Measurements from ENCODE around the gene RGS1. TPM values are rescaled to one million over a fixed set of nuclear protein-coding genes. Genes with fewer than 3 reads are reported as not detected.

The RGS1 gene
- total and polyA plus RNA-seq, 3 donors from 2014 or later: 3.9 to 69.5 (median 17.2) TPM

GRCh38 chr1:192580351-192580962, 4.9 kb downstream of the RGS1 start:
- Histone ChIP-seq H3K4me3 (no peak overlapping the region), H3K4me1 (no peaks in the 10 kb centered on the region), H3K9me3 (no peaks in the 10 kb centered on the region), H3K36me3 (ENCODE audit: low read depth, missing control alignments) (no peaks in the 10 kb centered on the region), H3K27me3 (no peaks in the 10 kb centered on the region), H3K27ac (no peak overlapping the region)
- TF ChIP-seq POLR2A (IDR thresholded peaks at IDR 0.05) (no peak), CTCF (IDR thresholded peaks at IDR 0.05) (no peak)
- WGBS, 2 donors: 67 to 91% methylated on average over 3 of the region's 3 CpGs
- intact Hi-C loops (cut with DNase I; ENCODE audit: low total_unique reads): no loop called here
- DNase-seq: no peak

GRCh38 chr1:192581131-192581927, 5.8 kb downstream of the RGS1 start:
- TF ChIP-seq POLR2A (IDR thresholded peaks at IDR 0.05) (no peak), CTCF (IDR thresholded peaks at IDR 0.05) (no peak)
- H3K27ac ChIP-seq: no peak overlapping the region
- DNase-seq: no peak
- H3K27me3 ChIP-seq: no peaks in the 10 kb centered on the region
- intact Hi-C loops (cut with DNase I; ENCODE audit: low total_unique reads): no loop called here
- no peaks in the 10 kb centered on the region for H3K36me3 ChIP-seq (ENCODE audit: low read depth, missing control alignments)
- H3K4me1 ChIP-seq: no peaks in the 10 kb centered on the region
- H3K4me3 ChIP-seq: no peak overlapping the region
- no peaks in the 10 kb centered on the region for H3K9me3 ChIP-seq
- 83 to 90% methylated on average over 4 of the region's 4 CpGs for WGBS, 2 donors

- Histone ChIP-seq H3K9me3 (no peaks in the 10 kb centered on the region), H3K27ac (no peak overlapping the region), H3K27me3 (no peaks in the 10 kb centered on the region), H3K4me3 (no peak overlapping the region), H3K36me3 (ENCODE audit: low read depth, missing control alignments) (no peaks in the 10 kb centered on the region), H3K4me1 (no peaks in the 10 kb centered on the region)
- intact Hi-C loops (cut with DNase I; ENCODE audit: low total_unique reads): no loop called here
- no peak for TF ChIP-seq CTCF (IDR thresholded peaks at IDR 0.05)
- TF ChIP-seq POLR2A (IDR thresholded peaks at IDR 0.05): no peak
- 88 to 98% methylated on average over 1 of the region's 1 CpG for WGBS, 2 donors
- no peak for DNase-seq
Observed at GRCh38 chr1:192584866-192585265, 9.3 kb downstream of the RGS1 start.

- intact Hi-C loops (cut with DNase I; ENCODE audit: low total_unique reads): no loop called here
- Histone ChIP-seq H3K27ac (no peak overlapping the region), H3K4me3 (no peak overlapping the region), H3K9me3 (no peaks in the 10 kb centered on the region), H3K27me3 (no peaks in the 10 kb centered on the region), H3K36me3 (ENCODE audit: low read depth, missing control alignments) (no peaks in the 10 kb centered on the region), H3K4me1 (no peaks in the 10 kb centered on the region)
- WGBS, 2 donors: 70 to 78% methylated on average over 5 of the region's 5 CpGs
- no peak for DNase-seq
- no peak for TF ChIP-seq CTCF (IDR thresholded peaks at IDR 0.05)
- no peak for TF ChIP-seq POLR2A (IDR thresholded peaks at IDR 0.05)
Observed at GRCh38 chr1:192587386-192588266, 12.1 kb downstream of the RGS1 start.
